ENCODE data around the gene IGFBP7.
A peak's percentile ranks its signal among the peaks of the same experiment; 100 is the strongest.

Gene IGFBP7

DNA sequence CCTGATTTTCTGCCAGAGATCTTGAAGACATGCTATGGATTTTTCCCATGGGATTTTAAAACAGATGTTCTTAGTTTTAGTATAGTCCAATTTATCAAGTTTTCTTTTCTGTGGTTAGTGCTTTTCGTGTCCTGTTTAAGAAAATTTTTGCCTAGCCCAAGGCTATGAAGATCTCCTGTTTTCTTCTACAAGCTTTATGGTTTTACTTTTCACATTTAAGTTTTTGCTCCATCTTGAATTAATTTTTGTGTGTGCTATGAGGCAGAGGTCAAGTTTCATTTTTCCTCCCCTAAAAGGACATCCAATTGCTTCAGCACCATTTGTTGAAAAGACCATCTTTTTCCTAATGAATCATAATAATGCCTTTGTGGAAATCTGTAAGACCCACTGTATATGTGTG is 65.9 kb downstream of the IGFBP7 start:
- DNase-seq (ENCODE audit: insufficient read length, low spot score): no peak
- FAIRE-seq: no peak

DNA sequence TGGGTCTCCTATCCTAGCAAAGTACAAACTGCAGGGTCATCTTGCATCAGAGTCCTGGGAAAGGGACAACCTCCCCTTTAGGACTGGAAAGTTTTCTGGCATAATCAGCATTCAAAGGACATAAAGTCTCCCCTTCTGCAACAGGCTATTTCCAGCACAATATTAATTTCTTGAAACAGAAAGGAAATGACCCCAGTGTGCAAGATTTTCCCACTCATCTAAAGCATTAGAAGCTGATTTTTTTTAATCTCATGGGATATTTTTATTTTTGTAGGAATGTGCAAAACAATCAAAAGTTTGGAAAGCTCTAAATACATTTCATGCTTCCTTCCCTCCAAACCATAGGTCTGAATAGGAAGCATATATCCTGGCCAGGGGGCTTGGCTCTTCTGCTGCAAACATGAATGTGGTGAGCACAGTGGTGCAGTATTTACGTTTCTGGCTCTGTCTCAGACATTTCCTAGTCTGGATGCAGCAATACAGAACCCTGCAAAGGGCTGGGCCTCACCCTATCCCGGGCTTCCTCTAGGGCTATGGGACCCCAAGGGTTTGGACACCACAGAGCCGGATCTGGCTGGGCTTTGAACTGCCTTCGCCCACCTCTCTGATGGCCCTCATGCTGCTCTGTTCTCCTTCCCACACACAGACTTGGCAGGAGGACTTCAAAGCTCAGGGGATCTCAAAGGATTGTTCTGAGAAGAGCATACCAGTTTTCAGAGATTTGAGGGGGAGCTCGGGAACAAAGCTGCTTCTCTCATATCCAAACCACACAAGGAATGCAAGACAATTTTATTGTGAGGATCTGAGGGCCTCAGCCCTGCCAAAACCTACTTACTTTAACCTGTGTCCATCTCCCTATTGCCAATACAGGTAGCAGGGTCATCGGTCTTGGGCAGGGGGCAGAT is 66.6 kb downstream of the IGFBP7 start:
- no peak for DNase-seq (ENCODE audit: insufficient read length, low spot score)

DNA sequence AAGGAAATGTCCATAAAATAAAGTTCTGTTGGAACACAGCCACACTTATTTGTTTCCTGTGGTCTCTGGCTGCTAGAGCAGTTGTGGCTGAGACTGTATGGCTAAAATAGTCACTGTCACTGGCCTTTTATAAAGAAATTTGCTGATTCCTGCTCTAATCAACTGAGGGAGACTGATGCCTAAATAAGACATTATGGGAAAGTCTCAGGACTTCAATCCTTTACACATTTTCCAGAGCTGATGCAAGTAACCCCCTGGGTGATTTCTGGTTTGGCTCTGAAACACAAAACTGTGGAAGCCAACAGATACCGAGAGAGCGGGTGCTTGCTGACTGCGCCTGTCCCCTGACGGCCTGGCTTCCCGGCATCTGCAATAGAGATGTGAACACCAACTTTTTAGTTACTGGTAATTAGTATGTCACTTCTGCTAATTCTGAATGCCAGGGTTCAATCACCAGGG is 67.4 kb downstream of the IGFBP7 start:
- FAIRE-seq: no peak

More for the DNA sequence above, 66.6 kb downstream of the IGFBP7 start:
- FAIRE-seq: no peak

DNA sequence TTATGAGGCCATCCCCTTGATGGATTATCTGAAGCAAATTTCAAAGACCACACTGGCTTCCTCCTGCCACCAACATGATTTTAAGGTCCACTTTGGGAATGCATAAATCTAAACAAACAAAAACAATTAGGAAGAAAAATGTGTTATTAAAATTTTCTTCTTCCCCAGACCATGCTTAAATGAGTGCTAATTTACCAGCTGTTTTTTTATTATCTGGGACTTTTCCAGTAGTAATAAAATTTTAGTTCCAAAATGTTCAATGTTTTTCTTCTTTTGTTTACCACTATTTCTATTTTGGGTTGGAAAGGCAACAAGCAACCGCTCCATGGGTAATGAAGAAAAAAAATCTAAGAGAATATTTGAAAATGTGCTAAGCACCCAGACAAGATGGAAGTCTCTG is 69.2 kb downstream of the IGFBP7 start:
- FAIRE-seq (no peak), DNase-seq (ENCODE audit: insufficient read length, low spot score) (no peak)

More for the DNA sequence above, 67.4 kb downstream of the IGFBP7 start:
- no peak for DNase-seq (ENCODE audit: insufficient read length, low spot score)

DNA sequence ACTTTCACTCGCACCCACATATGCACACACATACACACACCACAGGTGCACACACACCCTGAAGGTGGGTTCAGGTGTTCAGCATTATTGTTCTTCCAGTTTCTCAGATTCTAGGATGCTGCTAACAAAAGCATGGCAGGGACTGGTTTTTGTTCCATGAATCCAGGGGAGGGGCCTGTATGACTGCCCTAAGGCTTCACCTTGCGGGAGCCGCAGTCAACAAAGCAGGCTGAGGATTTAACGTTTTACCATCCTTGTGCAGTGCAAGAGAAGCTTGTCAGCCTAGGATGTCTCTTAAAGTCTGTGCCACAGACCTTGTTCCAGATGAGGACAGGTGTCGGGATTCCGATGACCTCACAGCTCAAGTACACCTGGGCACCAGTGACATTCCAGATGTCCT is 69.7 kb downstream of the IGFBP7 start:
- FAIRE-seq: no peak
- DNase-seq (ENCODE audit: insufficient read length, low spot score): no peak

DNA sequence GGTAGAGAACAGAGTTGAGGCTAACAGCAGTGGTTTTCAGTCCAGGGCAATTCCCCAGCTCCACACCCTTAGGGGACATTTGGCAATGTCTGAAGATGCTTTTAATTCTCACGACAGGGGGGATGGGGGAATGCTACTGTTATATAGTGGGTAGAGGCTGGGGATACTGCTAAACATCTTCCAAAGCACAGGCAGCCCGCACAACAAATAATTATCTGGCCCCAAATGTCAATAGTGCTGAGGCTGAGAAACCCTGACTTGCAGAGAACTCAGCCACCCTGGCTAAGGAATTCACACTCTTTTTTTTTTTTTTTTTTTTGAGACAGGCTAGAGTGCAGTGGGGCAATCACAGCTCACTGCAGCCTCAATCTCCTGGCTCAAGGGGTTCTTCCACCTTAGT is 70.8 kb downstream of the IGFBP7 start:
- FAIRE-seq (no peak), DNase-seq (ENCODE audit: insufficient read length, low spot score) (no peak)

DNA sequence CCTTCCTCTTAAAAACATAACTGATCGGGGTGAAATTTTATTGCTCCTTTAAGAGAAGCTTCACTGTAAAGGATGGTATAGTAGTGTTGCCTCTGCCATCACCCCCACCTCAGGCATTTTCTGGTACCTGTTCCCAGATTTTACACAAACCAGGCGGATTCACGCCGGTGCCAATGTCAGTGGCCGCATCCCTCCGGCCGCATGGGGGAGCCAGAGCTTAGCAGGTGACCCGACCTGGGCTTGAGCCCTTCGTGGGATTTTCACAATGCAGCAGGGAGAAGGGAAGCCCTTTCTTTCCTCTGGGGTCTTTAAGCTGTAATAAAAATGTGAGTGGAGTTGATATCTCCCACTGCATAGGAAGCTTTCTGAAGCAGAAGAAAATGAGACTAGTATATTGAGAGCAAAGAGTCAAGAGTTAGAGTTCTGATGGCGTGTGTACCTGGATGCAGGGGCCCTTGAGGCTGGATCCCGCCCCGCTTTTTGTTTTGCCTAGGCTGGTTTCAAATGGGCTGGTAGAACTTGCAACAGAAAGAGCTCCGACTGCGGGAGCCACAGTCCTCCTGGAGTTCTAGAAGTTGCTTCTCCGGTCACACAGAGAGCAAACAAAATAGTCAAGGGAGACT is 72.1 kb downstream of the IGFBP7 start:
- DNase-seq (ENCODE audit: insufficient read length, low spot score) (peak; percentile 32), FAIRE-seq (no peak)

DNA sequence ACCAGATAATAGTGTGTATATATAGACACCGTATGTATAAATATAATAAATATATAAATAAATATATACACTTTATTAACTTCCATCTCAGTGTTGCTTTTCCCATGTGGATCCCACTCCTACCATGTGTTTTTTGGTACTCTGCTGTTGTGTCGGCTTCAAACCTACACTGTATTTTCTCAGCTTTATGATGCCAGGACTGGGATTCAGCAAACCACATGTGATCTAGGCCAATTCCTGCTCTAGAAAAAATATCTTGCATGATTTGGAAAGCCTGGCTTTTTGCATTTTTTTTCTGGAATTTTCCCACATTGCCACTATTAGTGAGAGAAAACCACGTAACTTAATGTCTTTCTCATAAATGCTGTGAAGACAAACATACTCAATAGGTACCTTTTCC is 75.7 kb downstream of the IGFBP7 start:
- DNase-seq (ENCODE audit: insufficient read length, low spot score) (no peak), FAIRE-seq (no peak)

DNA sequence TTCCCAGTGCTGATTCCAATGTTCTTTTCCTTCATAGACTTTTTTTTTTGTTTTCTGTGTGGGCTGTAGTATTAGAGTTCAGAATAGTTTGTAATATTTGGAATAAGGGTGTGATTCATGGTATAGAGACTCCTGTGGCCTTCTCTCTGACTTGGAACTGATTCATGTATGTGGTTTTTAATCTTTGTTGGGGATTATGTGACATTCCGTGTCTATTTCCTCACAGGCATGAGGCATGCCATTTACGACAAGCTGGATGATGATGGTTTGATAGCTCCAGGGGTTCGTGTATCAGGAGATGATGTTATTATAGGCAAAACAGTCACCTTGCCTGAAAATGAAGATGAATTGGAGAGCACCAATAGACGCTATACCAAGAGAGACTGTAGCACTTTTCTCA is 87.1 kb downstream of the IGFBP7 start:
- DNase-seq (ENCODE audit: insufficient read length, low spot score): peak; percentile 66
- peak; percentile 65 for FAIRE-seq

DNA sequence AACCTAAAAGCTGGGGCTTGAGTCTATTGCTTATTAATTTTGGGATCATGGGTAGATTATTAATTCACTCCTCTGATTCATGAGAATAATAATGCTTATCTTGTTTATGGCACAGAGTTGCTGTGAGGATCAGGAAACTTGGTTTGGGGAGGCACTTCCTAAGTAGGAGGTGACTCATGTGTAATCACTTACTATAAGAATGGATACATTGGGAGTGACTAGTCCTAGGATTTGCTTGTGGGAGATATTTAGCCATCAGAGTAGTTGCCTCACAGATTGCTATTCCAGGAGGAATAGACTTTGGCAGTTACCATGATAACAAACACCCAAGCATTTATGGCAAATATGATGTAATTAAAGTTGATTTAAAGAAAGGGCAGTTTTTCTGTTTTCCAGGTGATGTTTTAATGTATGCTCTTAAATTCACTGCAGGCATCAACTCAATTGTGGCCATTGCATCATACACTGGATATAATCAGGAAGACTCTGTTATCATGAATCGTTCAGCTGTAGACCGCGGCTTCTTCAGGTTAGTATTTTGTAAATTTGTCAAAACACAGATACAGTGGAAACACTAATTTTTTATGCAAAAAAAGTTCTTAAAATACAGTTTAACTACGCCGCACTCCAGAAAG is 89.6 kb downstream of the IGFBP7 start:
- DNase-seq (ENCODE audit: insufficient read length, low spot score) (peak; percentile 22), FAIRE-seq (no peak)

DNA sequence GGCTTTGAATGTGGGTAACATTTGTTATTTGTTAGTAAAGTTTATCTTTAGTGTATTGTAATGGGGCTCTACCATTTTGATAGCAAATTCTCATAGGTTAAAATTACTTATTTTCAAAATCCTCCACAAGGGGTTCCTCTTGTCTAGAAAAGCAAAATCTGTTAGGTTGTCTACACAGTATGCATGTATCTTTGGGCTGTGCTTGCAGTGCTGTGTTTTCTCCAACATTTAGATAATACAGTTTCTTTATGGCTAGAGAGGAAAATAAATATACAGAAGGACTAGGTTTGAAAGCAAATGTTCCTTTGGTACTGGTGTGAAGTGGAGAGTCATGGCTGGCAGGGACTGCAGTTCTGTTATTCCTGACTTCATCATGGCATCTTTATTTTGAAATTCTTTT is 91.2 kb downstream of the IGFBP7 start:
- DNase-seq (ENCODE audit: insufficient read length, low spot score): no peak
- FAIRE-seq: no peak

DNA sequence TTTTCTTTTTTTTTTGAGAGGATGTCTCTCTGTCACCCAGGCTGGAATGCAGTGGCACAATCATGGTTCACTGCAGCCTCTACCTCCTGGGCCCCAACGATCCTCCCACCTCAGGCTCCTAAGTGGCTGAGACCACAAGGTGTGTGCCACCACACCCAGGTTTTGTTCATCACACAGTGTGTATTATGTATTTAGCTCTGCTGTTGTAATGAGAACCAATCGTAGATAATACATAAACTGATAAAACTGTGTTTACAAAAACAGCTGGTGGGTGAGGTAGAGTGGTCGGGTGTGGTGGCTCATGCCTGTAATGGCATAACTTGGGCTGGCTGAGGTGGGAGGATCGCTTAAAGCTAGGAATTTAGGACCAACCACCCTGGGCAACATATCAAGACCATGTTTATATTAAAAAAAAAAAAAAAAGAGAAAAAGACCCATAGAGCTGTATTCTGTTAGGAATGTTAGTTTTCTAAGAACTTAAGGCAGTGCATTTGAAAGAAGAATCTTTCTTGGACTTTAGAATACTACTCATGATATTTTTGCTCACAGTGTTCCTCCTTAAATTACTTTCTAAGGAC is 96.6 kb downstream of the IGFBP7 start:
- FAIRE-seq: no peak

DNA sequence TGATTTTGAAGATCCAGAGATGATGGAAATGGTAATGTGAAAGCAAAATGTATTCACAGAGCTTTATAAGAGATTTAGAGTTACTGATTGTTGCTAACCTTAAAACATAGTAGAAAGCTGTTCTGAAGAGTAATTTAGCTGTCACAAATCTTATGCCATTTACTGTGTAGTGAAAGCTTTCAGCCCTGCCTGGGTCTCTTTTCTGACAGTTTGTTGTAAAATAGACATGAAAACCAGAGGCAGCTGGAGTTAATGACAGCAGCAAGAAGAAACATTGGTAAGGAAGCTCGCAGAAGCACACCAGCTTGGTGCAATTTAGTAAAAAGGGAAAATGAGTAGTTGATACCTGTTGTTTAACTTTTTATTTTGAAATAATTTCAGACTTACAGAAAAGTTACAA is 110.4 kb downstream of the IGFBP7 start:
- FAIRE-seq (no peak), DNase-seq (ENCODE audit: insufficient read length, low spot score) (no peak)

More for the DNA sequence above, 96.6 kb downstream of the IGFBP7 start:
- DNase-seq (ENCODE audit: insufficient read length, low spot score): no peak

DNA sequence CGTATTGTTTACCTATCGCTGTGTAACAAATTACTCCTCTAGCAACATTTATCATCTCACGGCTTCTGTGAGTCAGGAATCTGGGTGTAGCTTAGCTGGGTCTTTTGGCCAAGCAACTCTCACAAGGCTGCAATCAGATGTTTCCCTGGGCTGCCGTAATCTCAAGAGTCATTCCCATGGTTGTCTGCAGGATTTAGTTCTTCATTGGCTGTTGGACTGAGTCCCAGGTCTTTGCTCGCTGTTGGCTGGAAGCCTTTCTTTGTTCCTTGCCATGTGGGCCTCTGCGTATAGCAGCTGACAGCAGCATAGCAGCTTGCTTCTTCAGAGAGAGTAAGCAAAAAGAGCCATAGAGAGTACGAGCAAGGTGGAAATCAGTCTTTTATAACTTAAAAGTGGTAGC is 114.7 kb downstream of the IGFBP7 start:
- FAIRE-seq (no peak), DNase-seq (ENCODE audit: insufficient read length, low spot score) (no peak)

DNA sequence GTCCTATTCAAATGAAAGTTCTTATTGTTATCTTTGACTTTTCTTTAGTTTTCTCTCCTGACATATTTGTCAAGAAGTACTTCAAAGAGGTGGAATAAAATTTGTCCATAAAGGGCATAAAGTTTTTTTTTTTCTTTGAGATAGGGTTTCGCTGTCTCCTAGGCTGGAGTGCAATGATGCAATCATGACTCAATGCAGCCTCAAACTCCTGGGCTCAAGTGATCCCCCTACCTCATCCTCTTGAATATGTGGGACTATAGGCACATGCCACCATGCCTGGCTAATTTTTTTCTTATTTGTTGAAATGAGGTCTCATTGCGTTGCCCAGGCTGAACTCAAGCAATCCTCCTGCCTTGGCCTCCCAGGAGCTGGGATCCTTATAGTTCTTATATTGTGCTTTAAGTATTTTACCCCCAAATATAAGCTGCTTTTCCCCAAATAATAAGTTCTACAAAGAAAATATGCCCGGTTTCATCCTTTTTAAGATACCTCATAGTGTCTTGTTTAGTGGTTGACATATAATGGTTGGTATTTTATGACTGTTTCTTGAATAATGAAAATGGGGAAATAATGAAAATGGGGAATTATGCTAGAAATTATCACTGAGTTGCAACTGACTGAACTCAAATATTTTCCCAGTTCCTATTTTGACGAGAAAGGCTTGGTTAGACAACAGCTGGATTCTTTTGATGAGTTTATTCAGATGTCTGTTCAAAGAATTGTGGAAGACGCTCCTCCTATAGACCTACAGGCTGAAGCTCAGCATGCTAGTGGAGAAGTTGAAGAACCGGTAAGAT is 119.9 kb downstream of the IGFBP7 start:
- FAIRE-seq (no peak), DNase-seq (ENCODE audit: insufficient read length, low spot score) (no peak)

DNA sequence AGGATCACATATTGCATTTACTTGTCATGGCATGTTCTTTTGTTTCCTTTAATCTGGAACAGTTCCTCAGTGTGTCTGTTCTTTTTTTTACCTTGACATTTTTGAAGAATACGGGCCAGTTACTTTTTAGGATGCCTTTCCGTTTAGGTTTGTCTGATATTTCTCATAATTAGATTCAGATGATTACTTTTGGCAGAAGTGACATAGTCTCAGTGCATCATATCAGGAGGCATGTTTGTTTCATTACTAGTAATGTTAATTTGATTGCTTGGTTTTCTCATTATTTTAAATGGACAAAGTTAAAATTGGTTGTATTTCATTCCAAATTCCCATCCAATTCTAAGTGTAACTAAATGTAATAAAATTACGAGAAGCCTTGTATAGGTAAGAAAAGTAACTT is 123.2 kb downstream of the IGFBP7 start:
- no peak for DNase-seq (ENCODE audit: insufficient read length, low spot score)
- FAIRE-seq: no peak

DNA sequence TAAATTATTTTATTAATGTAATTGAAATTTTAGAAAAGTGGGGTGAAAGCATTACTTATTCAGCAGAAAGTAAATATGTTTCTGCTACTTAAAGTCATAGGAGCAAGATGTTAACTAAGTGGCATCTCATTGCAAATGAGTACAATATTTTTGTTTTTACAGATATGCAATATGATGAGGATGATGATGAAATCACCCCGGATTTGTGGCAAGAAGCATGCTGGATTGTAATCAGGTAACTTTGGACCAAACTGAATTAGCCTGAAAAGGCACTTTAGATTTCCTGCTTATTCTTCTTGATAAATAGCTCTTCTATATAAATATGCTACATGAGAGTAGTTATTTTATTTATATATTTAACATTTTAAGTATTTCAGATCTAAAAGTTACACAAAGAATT is 124.0 kb downstream of the IGFBP7 start:
- FAIRE-seq: no peak
- DNase-seq (ENCODE audit: insufficient read length, low spot score): no peak

DNA sequence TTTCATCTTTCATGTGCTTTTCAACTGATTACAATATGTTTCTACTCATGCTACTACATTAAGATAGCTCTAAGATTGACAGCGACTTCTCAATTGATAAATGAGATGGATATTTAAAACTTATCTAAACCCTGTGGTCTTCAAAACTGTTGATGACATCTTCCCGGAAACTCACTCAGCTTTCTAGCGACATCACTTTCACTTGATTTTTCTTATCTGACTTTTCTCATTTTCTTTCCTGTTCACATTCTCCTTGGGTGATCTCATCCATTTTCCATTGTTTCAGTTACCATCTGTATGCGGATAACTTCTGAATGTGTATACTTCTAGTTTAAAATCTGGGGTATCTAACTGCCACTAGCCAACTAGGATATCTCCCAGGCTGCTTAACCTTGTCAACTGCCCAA is 128.4 kb downstream of the IGFBP7 start:
- no peak for FAIRE-seq
- peak; percentile 6 for DNase-seq (ENCODE audit: insufficient read length, low spot score)
